ENCODE measurements around the gene BCAM. TPM values are rescaled to one million over a fixed set of nuclear protein-coding genes. Genes with fewer than 3 reads are reported as not detected.
"Not testable (repeated sequence)": the region's sequence is repeated elsewhere in the genome, so short reads cannot be mapped to it uniquely, and the experiment has no call there.

BCAM gene
- total RNA-seq, 4 donors from 2014 or later: 10.2 to 24.6 (median 23.6) TPM

- DNase-seq (no peak), ATAC-seq (no peak)
- H3K27me3 ChIP-seq: no peaks in the 10 kb centered on the region
- in situ Hi-C loops (cut with MboI; ENCODE audit: low sequenced_read_pairs in 4 of 4): no loop called here
- no peaks in the 10 kb centered on the region for H3K9me3 ChIP-seq
- TF ChIP-seq CTCF (IDR thresholded peaks at IDR 0.05 in 4 of 5, conservative IDR thresholded peaks at IDR 0.05 in 1 of 5): no peak
- TF ChIP-seq POLR2A (IDR thresholded peaks at IDR 0.05): no peak
- H3K36me3 ChIP-seq: no peaks in the 10 kb centered on the region
- H3K27ac ChIP-seq: no peak overlapping the region
- H3K4me1 ChIP-seq: peaks cover 0 to 8% of the 10 kb centered on the region in 2 donors
- intact Hi-C loops (cut with DNase I; ENCODE audit: low total_unique reads): no loop called here
- H3K4me3 ChIP-seq: no peak overlapping the region
These were observed 15.9 kb downstream of the BCAM start for GRCh38 chr19:44824761-44825160.

- H3K36me3 ChIP-seq; H3K9me3 ChIP-seq; H3K27ac ChIP-seq; DNase-seq; ATAC-seq; H3K4me3 ChIP-seq; H3K27me3 ChIP-seq; intact Hi-C loops (cut with DNase I; ENCODE audit: low total_unique reads); H3K4me1 ChIP-seq: not testable (repeated sequence)
- in situ Hi-C loops (cut with MboI; ENCODE audit: low sequenced_read_pairs in 4 of 4): loop anchor here in 1 of 4 donors (10.0 kb wide), 1 partner anchor 48 kb away; no protein-coding TSS in a partner anchor
These were observed 24.0 kb downstream of the BCAM start for GRCh38 chr19:44832875-44833274.

GRCh38 chr19:44834399-44834798 lies 25.5 kb downstream of the BCAM start:
- H3K27ac ChIP-seq; ATAC-seq; DNase-seq; H3K9me3 ChIP-seq; H3K27me3 ChIP-seq; H3K36me3 ChIP-seq; H3K4me1 ChIP-seq; H3K4me3 ChIP-seq; intact Hi-C loops (cut with DNase I; ENCODE audit: low total_unique reads): not testable (repeated sequence)
- in situ Hi-C loops (cut with MboI; ENCODE audit: low sequenced_read_pairs in 4 of 4): loop anchor here in 1 of 4 donors (10.0 kb wide), 1 partner anchor 50 kb away; no protein-coding TSS in a partner anchor

GRCh38 chr19:44839276-44839675 lies 30.4 kb downstream of the BCAM start:
- DNase-seq (no peak), ATAC-seq (no peak)
- H3K9me3 ChIP-seq: no peaks in the 10 kb centered on the region
- in situ Hi-C loops (cut with MboI; ENCODE audit: low sequenced_read_pairs in 4 of 4): loop anchor here in 2 of 4 donors (5.0 to 10.0 kb wide), 2 partner anchors 52 to 54 kb away; no protein-coding TSS in a partner anchor
- H3K27ac ChIP-seq: no peak overlapping the region
- intact Hi-C loops (cut with DNase I; ENCODE audit: low total_unique reads): no loop called here
- H3K36me3 ChIP-seq: no peaks in the 10 kb centered on the region
- TF ChIP-seq POLR2A (IDR thresholded peaks at IDR 0.05) (no peak), CTCF (IDR thresholded peaks at IDR 0.05 in 4 of 5, conservative IDR thresholded peaks at IDR 0.05 in 1 of 5) (no peak)
- H3K4me3 ChIP-seq: no peak overlapping the region
- H3K4me1 ChIP-seq: peaks cover 0 to under 1% of the 10 kb centered on the region in 2 donors
- no peaks in the 10 kb centered on the region for H3K27me3 ChIP-seq

- Histone ChIP-seq H3K4me3 (no peak overlapping the region), H3K36me3 (no peaks in the 10 kb centered on the region), H3K27ac (no peak overlapping the region), H3K4me1 (peaks cover 8 to 12% of the 10 kb centered on the region in 2 donors), H3K9me3 (no peaks in the 10 kb centered on the region), H3K27me3 (no peaks in the 10 kb centered on the region)
- intact Hi-C loops (cut with DNase I; ENCODE audit: low total_unique reads): no loop called here
- in situ Hi-C loops (cut with MboI; ENCODE audit: low sequenced_read_pairs in 4 of 4): loop anchor here in 2 of 4 donors (5.0 kb wide), 1 partner anchor 44 kb away; no protein-coding TSS in a partner anchor
- no peak for ATAC-seq
- no peak for TF ChIP-seq POLR2A (IDR thresholded peaks at IDR 0.05)
- TF ChIP-seq CTCF (IDR thresholded peaks at IDR 0.05 in 4 of 5, conservative IDR thresholded peaks at IDR 0.05 in 1 of 5): no peak
- no peak for DNase-seq
These were observed 31.9 kb downstream of the BCAM start for GRCh38 chr19:44840811-44841210.

GRCh38 chr19:44841231-44841630 lies 32.3 kb downstream of the BCAM start:
- intact Hi-C loops (cut with DNase I; ENCODE audit: low total_unique reads): no loop called here
- H3K27ac ChIP-seq: no peak overlapping the region
- no peak for TF ChIP-seq POLR2A (IDR thresholded peaks at IDR 0.05)
- TF ChIP-seq CTCF (IDR thresholded peaks at IDR 0.05 in 4 of 5, conservative IDR thresholded peaks at IDR 0.05 in 1 of 5): no peak

More at GRCh38 chr19:44841231-44841630, 32.3 kb downstream of the BCAM start:
- Histone ChIP-seq H3K4me1 (peaks cover 8 to 12% of the 10 kb centered on the region in 2 donors), H3K9me3 (no peaks in the 10 kb centered on the region), H3K27me3 (no peaks in the 10 kb centered on the region), H3K36me3 (no peaks in the 10 kb centered on the region), H3K4me3 (no peak overlapping the region)
- DNase-seq (no peak), ATAC-seq (no peak)
- in situ Hi-C loops (cut with MboI; ENCODE audit: low sequenced_read_pairs in 4 of 4): loop anchor here in 2 of 4 donors (5.0 kb wide), 1 partner anchor 44 kb away; no protein-coding TSS in a partner anchor
